Bone marrow (tissue), 2 donors: Measurements from ENCODE around the gene KLK4.

Experiments used
- DNase-seq, 2 donors: peaks; one replicate each; lab custom pipeline; 2025; lab: John Stamatoyannopoulos, UW

The KLK4 gene, protein sequence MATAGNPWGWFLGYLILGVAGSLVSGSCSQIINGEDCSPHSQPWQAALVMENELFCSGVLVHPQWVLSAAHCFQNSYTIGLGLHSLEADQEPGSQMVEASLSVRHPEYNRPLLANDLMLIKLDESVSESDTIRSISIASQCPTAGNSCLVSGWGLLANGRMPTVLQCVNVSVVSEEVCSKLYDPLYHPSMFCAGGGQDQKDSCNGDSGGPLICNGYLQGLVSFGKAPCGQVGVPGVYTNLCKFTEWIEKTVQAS

GRCh38 chr19:50911206-50912101 is at the start of gene KLK4:
Gene KLK4, minus strand, starts transcription at chr19:50911395. Its CDS starts 657 bp downstream, at chr19:50910738.
- no peak for DNase-seq

GRCh38 chr19:50959731-50960500 is 48.7 kb upstream of the KLK4 start:
- no peak for DNase-seq

- DNase-seq = no peak
These were observed 46.4 kb upstream of the KLK4 start for GRCh38 chr19:50957587-50957986.

GRCh38 chr19:50952910-50953309 is 41.7 kb upstream of the KLK4 start, which contains the start of gene KLK5:
Gene KLK5, minus strand, starts transcription at chr19:50953038. Its CDS starts 381 bp downstream, at chr19:50952657.
- no peak for DNase-seq

- no peak for DNase-seq
These were observed 38.7 kb upstream of the KLK4 start for GRCh38 chr19:50949861-50950260.

DNA sequence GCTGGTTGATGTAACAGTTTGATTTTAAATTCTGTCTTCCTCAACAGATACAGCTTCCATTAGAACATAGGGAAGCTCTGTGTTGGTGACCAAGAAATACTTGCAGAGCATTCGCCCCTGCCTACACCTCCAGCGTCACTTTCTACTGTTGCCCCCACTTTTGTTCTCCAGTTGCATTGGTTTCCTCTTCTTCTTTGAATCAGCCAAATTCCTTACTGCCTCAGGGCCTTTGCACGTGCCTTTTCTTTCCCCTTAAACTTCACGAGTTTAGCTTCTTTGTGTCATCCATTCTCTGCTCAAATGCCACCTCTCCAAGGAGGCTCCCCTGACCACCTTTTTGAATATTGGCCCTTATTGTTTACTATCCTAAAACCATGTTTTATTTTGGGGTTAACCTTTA is 35.9 kb upstream of the KLK4 start:
- no peak for DNase-seq

GRCh38 chr19:50944795-50945194 is 33.6 kb upstream of the KLK4 start:
- DNase-seq = no peak

GRCh38 chr19:50943074-50943828 is 32.1 kb upstream of the KLK4 start:
- DNase-seq = no peak

DNA sequence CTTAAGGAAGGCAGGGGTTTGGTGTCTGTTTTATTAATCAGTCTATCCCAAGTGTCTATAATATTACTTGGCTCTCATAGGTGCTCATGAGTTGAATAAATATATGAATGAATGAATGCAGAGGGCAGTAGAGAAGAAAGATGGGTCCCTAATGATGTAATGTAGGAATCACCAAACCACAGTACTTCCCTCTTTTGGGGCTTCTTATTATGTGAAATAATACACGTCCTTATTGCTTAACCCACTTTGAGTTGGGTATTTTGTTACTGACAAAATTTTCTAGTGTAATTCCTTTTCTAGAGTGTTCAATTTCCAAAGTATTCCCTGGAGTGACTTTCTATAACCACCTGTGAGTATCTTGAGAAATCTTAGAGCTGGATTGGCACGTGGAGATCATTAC is 28.4 kb upstream of the KLK4 start:
- no peak for DNase-seq

GRCh38 chr19:50933640-50934039 is 22.4 kb upstream of the KLK4 start:
- no peak for DNase-seq

- no peak for DNase-seq
These were observed 21.5 kb upstream of the KLK4 start for GRCh38 chr19:50932690-50933083.

DNA sequence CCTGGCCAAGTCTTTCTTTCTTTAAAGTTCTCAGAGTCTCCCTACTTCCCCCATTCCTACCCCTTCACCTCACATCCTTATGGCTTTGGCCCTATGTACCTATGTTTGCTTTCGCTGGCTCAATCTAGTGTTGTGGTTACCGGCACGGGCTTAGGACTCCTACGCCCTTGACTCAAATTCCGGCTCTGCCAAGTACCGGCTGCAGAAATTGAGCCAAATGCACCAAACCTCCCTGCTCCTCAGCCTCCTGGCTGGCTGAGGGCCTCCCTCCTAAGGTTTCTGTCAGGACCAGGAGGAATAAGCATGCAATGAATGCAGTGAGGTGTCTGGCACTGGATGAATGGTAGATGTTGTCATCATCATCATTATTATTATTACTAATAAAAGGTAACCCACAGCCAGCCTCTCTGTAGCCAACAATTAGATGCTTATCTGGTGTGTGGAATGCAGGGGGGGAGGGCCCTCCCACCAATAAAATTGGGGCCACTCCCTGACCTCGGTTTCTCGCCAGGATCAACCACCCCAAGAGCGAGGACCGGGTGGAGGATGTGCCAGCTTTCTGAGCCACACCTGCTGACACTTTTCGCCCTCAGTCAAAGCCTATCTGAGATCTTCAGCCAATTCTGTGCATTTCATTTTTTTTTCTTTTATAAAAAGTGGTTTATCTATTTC is 21.0 kb upstream of the KLK4 start:
- DNase-seq = no peak

DNA sequence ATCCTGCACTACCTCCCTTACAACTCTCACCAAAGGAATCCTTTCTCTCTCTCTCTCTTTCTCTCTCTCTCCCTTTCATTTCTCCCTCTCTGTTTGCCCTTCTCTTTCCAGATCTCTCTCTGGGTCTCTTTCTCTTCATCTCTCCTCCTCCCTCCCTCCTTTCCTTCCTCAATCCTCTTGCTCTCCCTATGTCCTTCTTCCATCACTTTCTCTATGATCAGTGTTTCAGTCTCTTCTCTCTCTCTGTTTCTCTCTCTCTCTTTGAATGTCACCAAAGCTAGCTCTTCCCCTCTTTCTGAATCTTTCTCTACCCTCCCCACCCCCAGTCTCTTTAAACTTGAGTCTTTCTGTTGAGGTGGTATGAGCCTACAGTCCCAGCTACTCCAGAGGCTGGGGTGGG is 19.8 kb upstream of the KLK4 start:
- DNase-seq = no peak

DNA sequence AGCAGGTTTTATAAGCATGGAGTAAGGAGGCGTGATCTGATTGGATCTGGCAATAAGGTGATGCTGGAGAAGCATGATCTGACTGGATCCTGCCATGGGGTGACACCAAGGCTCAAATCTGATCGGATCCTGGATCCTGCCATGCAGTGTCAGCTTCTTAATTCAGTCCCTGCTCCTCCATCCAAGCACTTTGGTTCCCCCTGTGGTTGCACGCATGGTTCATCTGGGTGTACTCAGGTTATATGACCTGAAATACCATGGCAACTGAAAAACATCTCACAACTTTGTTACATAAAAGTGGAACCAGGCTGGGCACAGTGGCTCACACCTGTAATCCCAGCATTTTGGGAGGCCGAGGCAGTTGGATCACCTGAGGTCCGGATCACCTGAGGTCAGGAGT is 17.6 kb upstream of the KLK4 start:
- no peak for DNase-seq

- no peak for DNase-seq
These were observed 14.9 kb upstream of the KLK4 start for GRCh38 chr19:50926144-50926543.

- DNase-seq = no peak
These were observed 14.5 kb upstream of the KLK4 start for GRCh38 chr19:50925734-50926133.

DNA sequence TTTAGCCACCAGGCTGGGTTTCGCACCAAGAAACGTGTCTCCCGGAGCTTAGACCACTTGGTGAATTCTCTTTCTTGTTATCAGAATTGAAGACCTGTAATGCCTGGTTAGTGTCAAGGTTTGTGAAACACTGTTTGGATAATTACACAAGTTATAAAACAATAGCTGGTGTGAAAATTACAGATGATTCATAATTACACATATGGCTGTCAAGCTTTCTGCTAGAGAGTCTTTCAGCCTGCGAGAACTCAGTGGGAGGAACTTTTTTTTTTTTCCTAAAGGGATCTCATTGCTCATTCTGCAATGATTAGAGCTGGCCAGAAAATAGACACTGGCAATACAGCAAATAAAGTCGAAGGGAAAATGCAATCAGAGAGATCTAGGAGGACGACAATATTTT is 13.4 kb upstream of the KLK4 start:
- DNase-seq = no peak

GRCh38 chr19:50922317-50922853 is 11.2 kb upstream of the KLK4 start:
- peak; percentile 27 to 59 for DNase-seq

DNA sequence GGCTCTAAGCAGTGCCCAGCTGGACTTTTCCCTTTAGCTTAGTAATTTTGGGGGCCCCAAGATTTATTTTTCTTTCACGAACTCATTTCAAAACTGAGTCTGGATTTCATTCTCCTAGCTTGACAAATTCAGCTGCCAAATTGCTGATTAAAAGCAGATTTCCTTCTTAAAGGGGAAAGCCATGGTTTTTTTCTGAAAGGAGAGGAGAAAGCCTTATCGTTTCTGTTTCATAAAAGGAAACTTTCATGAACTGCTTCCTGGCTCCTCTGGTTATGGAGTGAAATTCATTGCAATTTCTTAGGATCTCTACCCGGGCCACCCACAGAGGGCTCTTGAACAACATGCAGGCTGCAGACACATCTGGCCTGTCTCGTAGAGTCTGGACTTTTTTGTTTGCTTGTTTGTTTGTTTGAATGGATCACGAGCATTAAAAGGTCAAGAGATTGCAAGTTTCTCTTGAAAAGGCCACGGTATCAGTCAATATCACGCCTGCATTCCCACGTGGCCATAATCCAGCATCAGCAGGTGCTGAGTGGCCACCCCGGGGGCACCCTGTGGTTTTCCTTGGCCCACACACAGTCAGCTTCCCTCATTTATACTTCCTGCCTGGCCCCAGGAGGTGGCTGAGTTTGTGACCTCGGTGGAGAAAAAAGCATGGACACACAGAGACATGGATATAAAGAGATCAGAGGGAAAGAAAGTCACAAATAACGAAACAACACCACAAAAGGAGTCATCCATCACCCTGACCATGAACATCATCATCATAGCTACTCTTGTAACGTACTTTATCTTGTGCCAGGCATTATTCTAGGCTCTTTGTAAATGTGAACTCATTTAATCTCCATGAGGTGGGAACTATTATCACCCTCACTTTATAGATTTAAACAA is 10.5 kb upstream of the KLK4 start:
- no peak for DNase-seq

- DNase-seq = no peak
These were observed 4.9 kb upstream of the KLK4 start for GRCh38 chr19:50916069-50916468.
